GM18907 (cell line): Measurements from ENCODE around the gene PTGR3.

Source experiments
- ATAC-seq: cut with Tn5 transposase; IDR thresholded peaks from one replicate; pipeline ENCODE4 v1.9.1; 2021; ENCODE audit warnings: mild to moderate bottlenecking, moderate library complexity; ENCODE audit not compliant: unreplicated experiment

The PTGR3 gene

GRCh38 chr18:75172299-75173124, 36.4 kb downstream of the PTGR3 start:
- peak; percentile 23 for ATAC-seq

GRCh38 chr18:75170916-75171315, 38.0 kb downstream of the PTGR3 start:
- ATAC-seq, result no peak

GRCh38 chr18:75170022-75170789, 38.7 kb downstream of the PTGR3 start:
- ATAC-seq, result no peak

GRCh38 chr18:75169411-75169810, 39.5 kb downstream of the PTGR3 start:
- no peak for ATAC-seq

- ATAC-seq, result no peak
Observed at GRCh38 chr18:75168619-75169018, 40.3 kb downstream of the PTGR3 start.

- ATAC-seq, result no peak
Observed at GRCh38 chr18:75167759-75168618, 41.0 kb downstream of the PTGR3 start.

GRCh38 chr18:75167137-75167536, 41.8 kb downstream of the PTGR3 start:
- ATAC-seq, result no peak

GRCh38 chr18:75165926-75166325, 43.0 kb downstream of the PTGR3 start:
- no peak for ATAC-seq

- no peak for ATAC-seq
Observed at GRCh38 chr18:75164479-75164878, 44.5 kb downstream of the PTGR3 start.

- ATAC-seq, result no peak
Observed at GRCh38 chr18:75163736-75164135, 45.2 kb downstream of the PTGR3 start.

GRCh38 chr18:75162978-75163377, 46.0 kb downstream of the PTGR3 start:
- ATAC-seq, result no peak

- no peak for ATAC-seq
Observed at GRCh38 chr18:75162467-75162866, 46.5 kb downstream of the PTGR3 start.

- no peak for ATAC-seq
Observed at GRCh38 chr18:75161256-75162028, 47.5 kb downstream of the PTGR3 start.

GRCh38 chr18:75160364-75160763, 48.6 kb downstream of the PTGR3 start:
- ATAC-seq, result no peak

GRCh38 chr18:75159646-75160356, 49.1 kb downstream of the PTGR3 start:
- ATAC-seq, result no peak

- no peak for ATAC-seq
Observed at GRCh38 chr18:75159238-75159518, 49.8 kb downstream of the PTGR3 start.
